DOHH2 (cell line): ENCODE data around the gene SRPK2.

Experiments used
- EZH2phosphoT487 ChIP-seq: fragments of 200-600 bp; sonication (generic); IDR thresholded peaks from 2 replicates; pipeline ENCODE4 v1.6.1; 2017; ENCODE audit warnings: borderline replicate concordance, mild to moderate bottlenecking, antibody characterized with exemption, low read length, moderate library complexity, mixed read lengths
- TF ChIP-seq, protein P1 (sequence below): fragments of 200-600 bp; sonication (generic); IDR thresholded peaks from one replicate; pipeline ENCODE4 v1.5.1; 2014; ENCODE audit warnings: antibody characterized with exemption, mild to moderate bottlenecking, low read depth, low read length; ENCODE audit not compliant: poor library complexity, severe bottlenecking

DNA sequence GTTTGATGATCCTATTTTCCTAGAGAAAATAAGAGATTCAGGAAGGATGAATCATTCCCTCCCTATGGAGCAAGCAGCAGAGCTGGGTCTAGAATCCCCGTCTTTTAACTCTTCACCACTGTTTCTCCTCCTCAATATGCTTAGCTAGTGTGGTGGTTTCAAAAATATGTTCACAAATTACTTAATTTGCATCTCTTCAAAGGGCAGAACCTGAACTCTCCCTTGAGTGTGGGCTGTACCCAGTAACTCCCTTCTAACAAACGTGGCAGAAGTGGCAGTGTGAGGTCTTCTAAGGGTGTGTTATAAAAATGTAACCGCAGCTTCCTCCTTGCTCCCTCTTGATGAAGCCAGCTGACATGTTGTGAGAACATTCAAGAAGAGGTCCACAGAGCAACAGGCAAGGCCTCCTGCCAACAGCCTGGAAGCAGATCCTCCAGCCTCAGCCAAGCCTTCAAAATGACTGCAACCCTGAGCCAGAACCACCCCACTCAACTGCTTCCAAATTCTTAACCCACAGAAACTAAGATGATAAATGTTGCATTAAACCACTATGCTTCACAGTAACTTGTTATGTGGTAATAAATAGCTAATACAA, 36.6 kb downstream of the SRPK2 start:
- TF ChIP-seq, protein P1, sequence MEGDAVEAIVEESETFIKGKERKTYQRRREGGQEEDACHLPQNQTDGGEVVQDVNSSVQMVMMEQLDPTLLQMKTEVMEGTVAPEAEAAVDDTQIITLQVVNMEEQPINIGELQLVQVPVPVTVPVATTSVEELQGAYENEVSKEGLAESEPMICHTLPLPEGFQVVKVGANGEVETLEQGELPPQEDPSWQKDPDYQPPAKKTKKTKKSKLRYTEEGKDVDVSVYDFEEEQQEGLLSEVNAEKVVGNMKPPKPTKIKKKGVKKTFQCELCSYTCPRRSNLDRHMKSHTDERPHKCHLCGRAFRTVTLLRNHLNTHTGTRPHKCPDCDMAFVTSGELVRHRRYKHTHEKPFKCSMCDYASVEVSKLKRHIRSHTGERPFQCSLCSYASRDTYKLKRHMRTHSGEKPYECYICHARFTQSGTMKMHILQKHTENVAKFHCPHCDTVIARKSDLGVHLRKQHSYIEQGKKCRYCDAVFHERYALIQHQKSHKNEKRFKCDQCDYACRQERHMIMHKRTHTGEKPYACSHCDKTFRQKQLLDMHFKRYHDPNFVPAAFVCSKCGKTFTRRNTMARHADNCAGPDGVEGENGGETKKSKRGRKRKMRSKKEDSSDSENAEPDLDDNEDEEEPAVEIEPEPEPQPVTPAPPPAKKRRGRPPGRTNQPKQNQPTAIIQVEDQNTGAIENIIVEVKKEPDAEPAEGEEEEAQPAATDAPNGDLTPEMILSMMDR, result no peak
- no peak for TF ChIP-seq EZH2phosphoT487
